GM12875 (cell line): Measurements from ENCODE around the gene C2orf76.

Source experiments
- H3K4me3 ChIP-seq: one replicate; pipeline ENCODE4 v1.5.1; 2011; ENCODE audit warnings: low read depth, low read length, control low read depth
- CTCF ChIP-seq: IDR thresholded peaks from 2 replicates; pipeline ENCODE4 v1.5.1; 2011; ENCODE audit warnings: low read depth, mild to moderate bottlenecking, control low read depth, inconsistent platforms, low read length, moderate library complexity, borderline replicate concordance; ENCODE audit not compliant: insufficient read depth

The C2orf76 gene

GRCh38 chr2:119367472-119368099 lies 952 bp upstream of the C2orf76 start:
- TF ChIP-seq CTCF, result no peak
- peak overlapping the region; percentile 86 for H3K4me3 ChIP-seq

- H3K4me3 ChIP-seq, result peak overlapping the region; percentile 86
- no peak for TF ChIP-seq CTCF
Measured at GRCh38 chr2:119366161-119366648, 429 bp downstream of the C2orf76 start.

- H3K4me3 ChIP-seq, result peak overlapping the region; percentile 86
- no peak for TF ChIP-seq CTCF
Measured at GRCh38 chr2:119365436-119365835, 1.2 kb downstream of the C2orf76 start.

DNA sequence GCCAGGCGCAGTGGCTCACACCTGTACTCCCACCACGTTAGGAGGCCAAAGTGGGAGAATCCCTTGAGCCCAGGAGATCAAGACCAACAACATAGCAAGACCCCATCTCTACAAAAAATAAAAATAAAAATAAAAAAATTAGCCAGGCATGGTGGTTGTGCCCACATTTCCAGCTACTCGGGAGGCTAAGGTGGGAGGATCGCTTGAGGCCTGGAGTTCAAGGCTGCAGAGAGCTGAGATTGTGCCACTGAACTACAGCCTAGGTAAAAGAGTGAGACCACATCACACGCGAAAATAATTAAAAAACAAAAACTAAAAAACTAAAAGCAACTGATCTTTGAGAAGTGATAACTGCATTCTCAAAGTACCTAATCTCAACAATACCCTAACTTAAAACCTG lies 1.8 kb downstream of the C2orf76 start:
- no peak for TF ChIP-seq CTCF
- no peak overlapping the region for H3K4me3 ChIP-seq

GRCh38 chr2:119360423-119360966 lies 6.1 kb downstream of the C2orf76 start:
- no peak for TF ChIP-seq CTCF
- H3K4me3 ChIP-seq, result no peak overlapping the region

DNA sequence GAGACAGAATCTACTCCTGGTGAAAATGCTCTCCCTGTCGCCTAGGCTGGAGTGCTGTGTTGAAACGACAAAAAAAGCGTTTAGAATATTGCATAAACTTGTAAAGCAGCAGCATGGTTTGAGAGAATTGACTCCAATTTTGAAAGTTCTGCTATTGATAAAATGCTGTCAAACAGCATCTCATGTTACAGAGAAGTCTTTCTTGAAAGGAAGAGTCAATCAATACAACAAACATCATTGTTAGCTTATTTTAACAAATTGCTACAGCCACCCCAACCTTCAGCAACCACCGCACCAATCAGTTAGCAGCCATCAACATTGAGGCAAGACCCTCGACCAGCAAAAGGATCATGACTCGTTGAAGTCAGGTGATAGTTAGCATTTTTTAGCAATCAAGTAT lies 6.9 kb downstream of the C2orf76 start:
- no peak for TF ChIP-seq CTCF
- H3K4me3 ChIP-seq, result no peak overlapping the region

DNA sequence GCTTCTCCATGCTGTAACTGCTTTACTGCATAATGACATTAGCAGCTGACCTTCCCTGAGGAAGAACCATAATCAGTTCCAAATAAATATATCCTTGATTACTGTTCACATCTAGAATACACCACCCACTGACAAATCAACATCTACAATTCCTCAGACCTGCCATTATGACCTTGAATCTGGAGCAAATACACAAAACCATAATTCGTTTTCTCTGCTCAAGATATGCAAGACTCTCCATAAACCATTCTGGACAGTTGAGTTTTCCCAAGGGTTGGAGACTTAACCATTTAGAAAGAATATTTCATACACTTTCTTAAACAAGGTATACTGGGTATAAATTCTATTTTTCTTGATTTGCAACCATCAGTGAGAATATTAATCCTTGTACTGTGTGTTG lies 11.8 kb downstream of the C2orf76 start:
- no peak for TF ChIP-seq CTCF

More for the DNA sequence above, 11.8 kb downstream of the C2orf76 start:
- H3K4me3 ChIP-seq, result no peak overlapping the region
